Endothelial cell (in vitro differentiated cells): ENCODE data around the gene APOC1. TPM values are rescaled to one million over a fixed set of nuclear protein-coding genes. Genes with fewer than 3 reads are reported as not detected.
A peak's percentile ranks its signal among the peaks of the same experiment; 100 is the strongest.

Source experiments
- DNase-seq: peaks from one replicate; pipeline ENCODE4 v3.0.0; 2021; ENCODE audit warnings: low spot score
- H3K27ac Mint-ChIP-seq: one replicate; pipeline ENCODE4 v1.8.0; 2021; ENCODE audit warnings: mixed read lengths, inconsistent platforms; ENCODE audit not compliant: unreplicated experiment
- H3K27me3 Mint-ChIP-seq: one replicate; pipeline ENCODE4 v1.8.0; 2021; ENCODE audit warnings: mild to moderate bottlenecking, moderate library complexity, mixed read lengths, inconsistent platforms; ENCODE audit not compliant: unreplicated experiment
- H3K36me3 Mint-ChIP-seq: one replicate; pipeline ENCODE4 v1.8.0; 2021; ENCODE audit warnings: mild to moderate bottlenecking, low read depth, mixed read lengths, inconsistent platforms; ENCODE audit not compliant: unreplicated experiment
- H3K4me1 Mint-ChIP-seq: one replicate; pipeline ENCODE4 v1.8.0; 2021; ENCODE audit warnings: mild to moderate bottlenecking, mixed read lengths, inconsistent platforms; ENCODE audit not compliant: unreplicated experiment
- H3K4me3 Mint-ChIP-seq: one replicate; pipeline ENCODE4 v1.8.0; 2021; ENCODE audit warnings: mild to moderate bottlenecking, mixed read lengths, inconsistent platforms; ENCODE audit not compliant: unreplicated experiment
- H3K9me3 Mint-ChIP-seq: one replicate; pipeline ENCODE4 v1.8.0; 2021; ENCODE audit warnings: mixed read lengths, inconsistent platforms; ENCODE audit not compliant: unreplicated experiment
- total RNA-seq: library from RNA; stranded (reverse); fragmentation: NEBNext Ultra II Directional; extraction: Animal tissue kit (Norgen Biotek cat#: 25700); gene quantifications from one replicate; pipeline ENCODE4 v1.2.1, GENCODE V29; 2021; ENCODE audit not compliant: unreplicated experiment
- TF ChIP-seq, protein P1 (sequence below): fragments of 200-600 bp; sonication (generic); IDR thresholded peaks from one replicate; pipeline ENCODE4 v1.5.0; 2021; ENCODE audit warnings: antibody characterized with exemption; ENCODE audit not compliant: unreplicated experiment

APOC1 gene
- total RNA-seq, 1 donor from 2014 or later, result 44.8 TPM

DNA sequence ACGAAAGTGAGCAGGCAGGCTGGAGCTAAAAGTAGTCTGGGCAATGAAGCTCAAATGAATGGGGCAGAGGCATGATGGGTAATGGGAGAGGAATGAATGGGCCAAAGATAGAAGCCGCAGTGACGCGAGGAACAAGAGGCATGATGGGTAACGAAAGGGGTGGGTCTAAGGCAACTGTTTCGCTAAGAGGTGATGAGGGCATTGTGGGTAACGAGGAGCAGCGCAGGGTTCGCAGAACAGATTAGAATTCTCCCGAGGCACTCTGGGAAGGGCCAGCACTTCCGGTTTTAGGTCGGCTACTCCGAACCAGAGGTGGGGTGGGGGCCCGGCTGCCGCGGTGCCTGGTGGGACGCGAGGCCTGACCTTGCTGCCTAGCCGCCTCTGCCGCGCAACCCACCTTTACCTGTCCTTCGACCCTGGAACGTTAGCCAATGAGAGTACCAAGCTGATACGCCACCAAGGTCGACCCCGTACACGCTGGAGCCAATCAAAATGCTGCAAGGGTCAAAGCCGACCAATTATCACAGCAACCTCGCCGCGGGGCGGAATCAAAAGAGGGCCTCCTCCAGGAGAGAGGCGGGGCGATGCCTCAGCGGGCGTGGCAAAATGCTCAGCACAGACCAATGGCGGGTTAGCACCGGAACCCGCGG lies 23.9 kb upstream of the APOC1 start:
- Mint-ChIP-seq H3K36me3 (peaks cover 46% of the 10 kb centered on the region), H3K27me3 (peaks cover 28% of the 10 kb centered on the region), H3K27ac (peak overlapping the region; percentile 62), H3K9me3 (no peaks in the 10 kb centered on the region), H3K4me1 (peaks cover 16% of the 10 kb centered on the region), H3K4me3 (peak overlapping the region; percentile 91)
- DNase-seq, result no peak
- TF ChIP-seq, protein P1, sequence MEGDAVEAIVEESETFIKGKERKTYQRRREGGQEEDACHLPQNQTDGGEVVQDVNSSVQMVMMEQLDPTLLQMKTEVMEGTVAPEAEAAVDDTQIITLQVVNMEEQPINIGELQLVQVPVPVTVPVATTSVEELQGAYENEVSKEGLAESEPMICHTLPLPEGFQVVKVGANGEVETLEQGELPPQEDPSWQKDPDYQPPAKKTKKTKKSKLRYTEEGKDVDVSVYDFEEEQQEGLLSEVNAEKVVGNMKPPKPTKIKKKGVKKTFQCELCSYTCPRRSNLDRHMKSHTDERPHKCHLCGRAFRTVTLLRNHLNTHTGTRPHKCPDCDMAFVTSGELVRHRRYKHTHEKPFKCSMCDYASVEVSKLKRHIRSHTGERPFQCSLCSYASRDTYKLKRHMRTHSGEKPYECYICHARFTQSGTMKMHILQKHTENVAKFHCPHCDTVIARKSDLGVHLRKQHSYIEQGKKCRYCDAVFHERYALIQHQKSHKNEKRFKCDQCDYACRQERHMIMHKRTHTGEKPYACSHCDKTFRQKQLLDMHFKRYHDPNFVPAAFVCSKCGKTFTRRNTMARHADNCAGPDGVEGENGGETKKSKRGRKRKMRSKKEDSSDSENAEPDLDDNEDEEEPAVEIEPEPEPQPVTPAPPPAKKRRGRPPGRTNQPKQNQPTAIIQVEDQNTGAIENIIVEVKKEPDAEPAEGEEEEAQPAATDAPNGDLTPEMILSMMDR, result no peak

DNA sequence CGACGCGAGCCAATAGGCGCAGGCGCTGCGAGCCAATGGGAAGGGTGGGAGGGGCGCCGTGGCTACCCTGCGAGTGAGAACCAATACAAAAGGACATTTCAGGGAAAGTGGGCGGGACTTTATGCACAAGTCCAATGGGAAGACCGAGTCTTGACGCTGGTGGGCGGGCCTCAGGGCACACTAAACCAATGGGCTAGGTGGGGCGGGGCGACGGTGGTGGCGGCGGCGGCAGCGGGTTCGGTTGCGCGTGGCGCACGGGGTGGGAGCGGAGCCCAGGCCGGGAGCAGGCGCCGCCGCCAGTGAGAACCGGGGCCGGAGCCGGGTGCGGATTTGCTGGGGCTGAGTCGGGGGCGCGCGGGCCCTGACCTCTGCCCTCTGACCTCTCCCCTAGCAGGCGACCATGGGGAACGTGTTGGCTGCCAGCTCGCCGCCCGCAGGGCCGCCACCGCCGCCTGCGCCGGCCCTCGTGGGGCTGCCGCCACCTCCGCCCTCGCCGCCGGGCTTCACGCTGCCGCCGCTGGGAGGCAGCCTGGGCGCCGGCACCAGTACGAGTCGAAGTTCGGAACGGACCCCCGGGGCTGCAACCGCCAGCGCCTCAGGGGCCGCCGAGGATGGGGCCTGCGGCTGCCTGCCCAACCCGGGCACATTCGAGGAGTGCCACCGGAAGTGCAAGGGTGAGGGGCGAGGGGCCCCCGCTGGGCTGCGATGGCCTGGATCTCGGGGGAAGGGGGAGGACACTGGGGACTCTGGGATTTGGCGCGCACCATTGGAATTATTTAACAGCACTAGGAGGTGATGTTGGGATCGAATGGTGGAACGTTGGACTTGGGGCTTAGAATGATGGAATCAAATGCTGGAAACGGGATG lies 23.2 kb upstream of the APOC1 start, which contains the start of gene TOMM40:
Gene TOMM40 (plus strand): TSS at position 239 of the 867 bp plus-strand sequence. CDS start 162 bp downstream, at position 401.
- H3K27ac Mint-ChIP-seq, result peak within 1 kb of the TSS; percentile 62
- TF ChIP-seq, protein P1, result no peak
- peaks cover 50% of the 10 kb centered on the region for H3K36me3 Mint-ChIP-seq
- peak; percentile 99 for DNase-seq
- peak within 1 kb of the TSS; percentile 91 for H3K4me3 Mint-ChIP-seq
- peaks cover 29% of the 10 kb centered on the region for H3K27me3 Mint-ChIP-seq
- H3K9me3 Mint-ChIP-seq, result no peaks in the 10 kb centered on the region
- peaks cover 16% of the 10 kb centered on the region for H3K4me1 Mint-ChIP-seq

DNA sequence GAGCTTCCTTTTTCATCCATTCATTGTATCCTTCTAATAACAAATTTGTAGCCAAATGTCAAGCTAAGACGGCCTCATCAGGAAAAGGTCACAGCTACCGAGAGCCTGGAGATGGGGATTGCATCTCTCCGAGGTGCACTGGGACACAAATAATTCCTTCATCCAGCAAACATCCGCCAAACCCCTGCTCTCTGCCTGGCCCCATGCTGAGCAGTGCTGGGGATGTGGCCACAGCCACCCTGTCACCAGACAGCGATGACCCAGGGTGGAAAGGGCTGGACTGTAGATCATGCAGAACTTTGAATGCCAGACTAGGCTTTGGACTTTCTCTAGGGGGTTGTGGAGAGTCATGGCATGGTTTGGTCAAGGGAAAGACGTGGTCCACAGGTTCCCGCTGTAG lies 21.5 kb upstream of the APOC1 start:
- TF ChIP-seq, protein P1, result no peak
- Mint-ChIP-seq H3K27me3 (peaks cover 25% of the 10 kb centered on the region), H3K36me3 (peaks cover 54% of the 10 kb centered on the region), H3K4me3 (peak overlapping the region; percentile 91), H3K9me3 (no peaks in the 10 kb centered on the region), H3K4me1 (peaks cover 16% of the 10 kb centered on the region), H3K27ac (peak overlapping the region; percentile 38)
- no peak for DNase-seq

DNA sequence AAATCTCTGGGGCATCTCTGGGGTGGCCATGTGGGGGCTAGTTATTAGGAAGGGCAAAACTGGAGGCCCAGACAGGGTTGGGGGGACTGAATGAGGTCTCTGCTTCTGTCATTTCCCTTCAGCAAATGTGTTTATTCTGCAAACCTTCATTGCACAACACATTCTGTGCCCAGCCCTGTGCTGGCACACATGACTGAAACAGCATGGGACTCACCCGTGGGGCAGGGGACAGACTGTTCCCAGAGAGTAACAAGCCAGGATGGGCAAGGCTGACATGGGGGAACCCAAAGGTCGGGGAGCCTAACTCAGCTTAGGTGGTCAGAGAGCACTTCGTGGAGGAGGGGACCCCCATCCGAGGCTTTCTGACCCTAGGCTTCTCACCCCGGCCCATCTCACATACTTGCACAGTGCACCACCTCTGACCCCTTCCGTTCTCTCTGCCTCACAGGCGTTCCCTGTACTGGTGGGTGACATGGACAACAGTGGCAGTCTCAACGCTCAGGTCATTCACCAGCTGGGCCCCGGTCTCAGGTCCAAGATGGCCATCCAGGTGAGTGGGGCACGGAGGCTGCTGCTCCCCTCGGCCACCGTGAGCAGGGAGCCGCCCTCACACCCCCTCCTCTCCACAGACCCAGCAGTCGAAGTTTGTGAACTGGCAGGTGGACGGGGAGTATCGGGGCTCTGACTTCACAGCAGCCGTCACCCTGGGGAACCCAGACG lies 20.9 kb upstream of the APOC1 start:
- peaks cover 25% of the 10 kb centered on the region for H3K27me3 Mint-ChIP-seq
- TF ChIP-seq, protein P1, result no peak
- no peaks in the 10 kb centered on the region for H3K9me3 Mint-ChIP-seq
- H3K36me3 Mint-ChIP-seq, result peaks cover 52% of the 10 kb centered on the region
- no peak overlapping the region for H3K27ac Mint-ChIP-seq
- DNase-seq, result no peak
- peaks cover 16% of the 10 kb centered on the region for H3K4me1 Mint-ChIP-seq
- peak overlapping the region; percentile 91 for H3K4me3 Mint-ChIP-seq
